NT2/D1 (cell line): ENCODE results near the gene PCDHGA10.

ENCODE experiments used
- SUZ12 ChIP-seq: IDR thresholded peaks from 2 replicates; pipeline ENCODE4 v1.6.1; 2011; ENCODE audit not compliant: insufficient read length, insufficient read depth; ENCODE audit errors: extremely low read depth
- ZNF274 ChIP-seq: IDR thresholded peaks from 2 replicates; pipeline ENCODE4 v1.6.1; 2011; ENCODE audit warnings: mild to moderate bottlenecking, low read depth, low read length

GRCh38 chr5:141371572-141372475 lies 41.0 kb upstream of the PCDHGA10 start:
- TF ChIP-seq SUZ12 = no peak
- TF ChIP-seq ZNF274 = no peak
